GM12878 (cell line): ENCODE data around the gene MSL1. TPM values are rescaled to one million over a fixed set of nuclear protein-coding genes. Genes with fewer than 3 reads are reported as not detected.

Experiments used
- ATAC-seq: fragments of 200-7000 bp; cut with Tn5 transposase; 3 replicates; pipeline ENCODE4 v1.9.1; 2020; ENCODE audit warnings: mild to moderate bottlenecking, moderate library complexity
- BruUV-seq: library from RNA; stranded (reverse); fragments of 400-500 nt; replicated peaks from 2 replicates; lab custom pipeline; 2021; lab: Mats Ljungman, UMichigan
- CTCF ChIA-PET: fragments of 300-600 bp; sonication (Branson Sonifier 250); formaldehyde crosslinking; extraction: SDS; loops from one replicate; lab custom pipeline; 2021; ENCODE audit warnings: inconsistent platforms; lab: Yijun Ruan, JAX
- POLR2A ChIA-PET: fragments of 350-600 bp; formaldehyde crosslinking; extraction: SDS; loops from one replicate; lab custom pipeline; 2021; ENCODE audit warnings: inconsistent platforms; lab: Charles Lee
- RAD21 ChIA-PET: fragments of 300-600 bp; sonication (Branson Sonifier 250); formaldehyde crosslinking; loops from one replicate; lab custom pipeline; 2023; ENCODE audit warnings: antibody characterized with exemption; ENCODE audit not compliant: unreplicated experiment; lab: Charles Lee
- SMC1A ChIA-PET: fragments of 300-600 bp; sonication (Branson Sonifier 250); formaldehyde crosslinking; loops from one replicate; lab custom pipeline; 2023; ENCODE audit not compliant: unreplicated experiment, uncharacterized antibody; lab: Charles Lee
- DNase-seq: peaks from one replicate; pipeline ENCODE4 v3.0.0-alpha.2; 2011; ENCODE audit warnings: low read depth, low spot score
- FAIRE-seq: peaks from 3 replicates; lab custom pipeline; 2011; peaks lifted over from hg19 to GRCh38; lab: Jason Lieb, UNC
- H2AFZ ChIP-seq: 2 replicates; pipeline ENCODE4 v1.6.0; 2011; ENCODE audit warnings: low read depth, low read length, control low read depth; ENCODE audit not compliant: control insufficient read depth
- H3K27ac ChIP-seq: 2 replicates; pipeline ENCODE4 v1.5.1; 2011; ENCODE audit warnings: control low read depth; ENCODE audit not compliant: control insufficient read depth, insufficient read depth
- H3K27me3 ChIP-seq, 2 experiments: replicated peaks in 1 of 2; 2 replicates each; pipeline versions ENCODE4 v1.6.0 to v1.6.1; 2011; ENCODE audit warnings: low read length in 1 of 2; ENCODE audit not compliant: control insufficient read depth in 2 of 2, insufficient read depth in 2 of 2
- H3K36me3 ChIP-seq, 2 experiments: 2 replicates each; pipeline ENCODE4 v1.5.1; 2011; ENCODE audit warnings: low read length in 1 of 2; ENCODE audit not compliant: control insufficient read depth in 2 of 2, insufficient read depth in 2 of 2
- H3K4me1 ChIP-seq: 2 replicates; pipeline ENCODE4 v1.6.1; 2011; ENCODE audit warnings: mild to moderate bottlenecking, low read length, moderate library complexity, mixed read lengths; ENCODE audit not compliant: control insufficient read depth, insufficient read depth
- H3K4me2 ChIP-seq: 2 replicates; pipeline ENCODE4 v1.6.0; 2011; ENCODE audit warnings: control low read depth; ENCODE audit not compliant: control insufficient read depth, insufficient read depth
- H3K4me3 ChIP-seq: fragments of 200-600 bp; sonication (generic); 2 replicates; pipeline ENCODE4 v1.5.1; 2016
- H3K79me2 ChIP-seq: 2 replicates; pipeline ENCODE4 v1.6.0; 2011; ENCODE audit warnings: low read length; ENCODE audit not compliant: control insufficient read depth, insufficient read depth
- H3K9ac ChIP-seq: 2 replicates; pipeline ENCODE4 v1.8.0; 2011; ENCODE audit warnings: low read length, control low read depth, mixed read lengths; ENCODE audit not compliant: control insufficient read depth, insufficient read depth
- H3K9me3 ChIP-seq: replicated peaks from 3 replicates; pipeline ENCODE4 v1.5.1; 2011; ENCODE audit warnings: mild to moderate bottlenecking, low read length; ENCODE audit not compliant: control insufficient read depth, insufficient read depth
- H4K20me1 ChIP-seq: 2 replicates; pipeline ENCODE4 v1.6.0; 2011; ENCODE audit not compliant: control insufficient read depth, insufficient read depth
- SIN3A ChIP-seq: IDR thresholded peaks from 2 replicates; pipeline ENCODE4 v1.6.1; 2012; ENCODE audit warnings: low read depth, low read length, improper control_type of control experiment
- ZBTB33 ChIP-seq: fragments of 450-650 bp; IDR thresholded peaks from 2 replicates; pipeline ENCODE4 v1.6.1; 2017; ENCODE audit warnings: mild to moderate bottlenecking
- WGBS: methylation state at CpG from one replicate; pipeline ENCODE4 v1.1.6; 2016; ENCODE audit warnings: low lambda C conversion rate; ENCODE audit not compliant: insufficient replicate concordance, insufficient coverage; ENCODE audit errors: missing lambda C conversion rate; 5-methylcytosine and 5-hydroxymethylcytosine counted together
- in situ Hi-C: fragments of 300-500 bp; cut with MboI; formaldehyde crosslinking; loops from 9 replicates; pipeline ENCODE4 v1.14.3; 2018; ENCODE audit warnings: mixed read lengths
- intact Hi-C: fragments of 100-400 bp; cut with micrococcal nuclease; formaldehyde crosslinking; loops from one replicate; pipeline ENCODE4 v1.14.2; 2022; ENCODE audit not compliant: unreplicated experiment
- polyA plus RNA-seq, 11 experiments: library from polyadenylated mRNA; depleted of rRNA in 4 of 11; unstranded in 6 of 11; stranded (reverse) in 5 of 11; fragments of >200 nt; fragmentation: Nextera tagmentation in 4 of 11; fragmentation: Illumina TruSeq in 1 of 11; extraction: Ambion mirVana in 4 of 11; extraction: Trizol in 1 of 11; gene quantifications; 1 replicate in 1 of 11; 2 replicates in 10 of 11; pipeline versions ENCODE4 v1.2.1 to v1.2.3, GENCODE V29; 2011 to 2016; ENCODE audit warnings: inconsistent platforms in 2 of 11, missing spikeins in 2 of 11, low read depth in 1 of 11
- total RNA-seq, 4 experiments: library from RNA; depleted of rRNA in 3 of 4; stranded (reverse); fragments of >200 nt in 3 of 4; fragmentation: Illumina TruSeq in 1 of 4; extraction: Trizol in 1 of 4; gene quantifications; 2 replicates each; pipeline versions ENCODE4 v1.2.1 to v1.2.3, GENCODE V29; 2013 to 2021

MSL1 gene
- total and polyA plus RNA-seq, 10 of the 15 experiments (the other 5 are each of a cell fraction or from before 2014, with no cell fraction given), result 6.1 to 95.2 (median 51.8) TPM

GRCh38 chr17:40099619-40100418, 22.0 kb upstream of the MSL1 start:
- Histone ChIP-seq H3K4me1 (peaks cover 72% of the 10 kb centered on the region), H3K4me3 (peak overlapping the region; percentile 90), H4K20me1 (no peaks in the 10 kb centered on the region), H3K79me2 (peaks cover 11% of the 10 kb centered on the region), H3K9ac (peak overlapping the region; percentile 31), H2AFZ (peak overlapping the region; percentile 88), H3K27ac (peak overlapping the region; percentile 17; the same call in 1 of the 2 replicates), H3K9me3 (no peaks in the 10 kb centered on the region), H3K36me3 (peaks cover 0 to 2% of the 10 kb centered on the region in 2 experiments; a peak in 2 of 4 replicates), H3K27me3 (no peaks in the 10 kb centered on the region), H3K4me2 (peak overlapping the region; percentile 63)
- no peak for DNase-seq
- ChIA-PET POLR2A (interaction anchor here (0.5 to 3.8 kb wide), 23 partner anchors 7 to 649 kb away, joined by 3 to 50 read pairs (median 4); partner anchors contain the start of genes CASC3, MED1, MED24 and MSL1), RAD21 (interaction anchor here (0.9 to 7.7 kb wide), 18 partner anchors 8 to 263 kb away, joined by 3 to 155 read pairs (median 3); partner anchors contain the start of genes CASC3, CSF3, MED24 and MSL1), SMC1A (interaction anchor here (0.9 to 10.4 kb wide), 8 partner anchors 12 to 210 kb away, joined by 3 to 132 read pairs (median 4); partner anchors contain the start of genes RARA and THRA), CTCF (interaction anchor here (0.5 to 10.6 kb wide), 11 partner anchors 12 to 476 kb away, joined by 3 to 176 read pairs (median 7); partner anchors contain the start of genes CSF3, MED24 and PSMD3)
- TSS peak; percentile 90 for BruUV-seq
- 3% methylated on average over 31 of the region's 31 CpGs for whole genome bisulfite sequencing
- no peak for FAIRE-seq
- no peak for ATAC-seq
- in situ Hi-C loops, result no loop called here
- TF ChIP-seq SIN3A, result no peak
- 0 out of 2 replicates have a peak, but pooled peaks have one; percentile 18 for TF ChIP-seq ZBTB33
- TF ChIP-seq, all 136 proteins: peak for 1
- intact Hi-C loops, result loop anchor here (1.0 kb wide), 1 partner anchor 12 kb away; no protein-coding TSS in a partner anchor
